Mononuclear cell (primary cell): ENCODE measurements around the gene CPLX3. TPM values are rescaled to one million over a fixed set of nuclear protein-coding genes. Genes with fewer than 3 reads are reported as not detected.

Experiments used
- H3K27me3 ChIP-seq: 2 replicates; pipeline ENCODE4 v1.6.0; 2011; ENCODE audit warnings: low read length, control low read depth; ENCODE audit not compliant: insufficient read depth
- H3K4me1 ChIP-seq: 2 replicates; pipeline ENCODE4 v1.5.1; 2011; ENCODE audit warnings: mild to moderate bottlenecking, low read length, control low read depth; ENCODE audit not compliant: insufficient read depth
- H3K4me3 ChIP-seq: 2 replicates; pipeline ENCODE4 v1.5.1; 2011; ENCODE audit warnings: mild to moderate bottlenecking, low read length, moderate library complexity
- H3K9me3 ChIP-seq: 2 replicates; pipeline ENCODE4 v1.5.1; 2011; ENCODE audit warnings: low read depth, mild to moderate bottlenecking, control low read depth, low read length
- total RNA-seq: library from RNA; depleted of rRNA; stranded (reverse); fragments of >200 nt; gene quantifications from one replicate; pipeline ENCODE4 v1.2.3, GENCODE V29; 2012

CPLX3 gene
- total RNA-seq, 1 donor = not detected

GRCh38 chr15:74872702-74873035 lies 46.2 kb downstream of the CPLX3 start:
- Histone ChIP-seq H3K4me1 (peaks cover 56% of the 10 kb centered on the region), H3K4me3 (peak overlapping the region; percentile 71), H3K9me3 (no peaks in the 10 kb centered on the region), H3K27me3 (no peaks in the 10 kb centered on the region)

GRCh38 chr15:74873036-74873755 lies 46.8 kb downstream of the CPLX3 start, which contains the start of gene SCAMP2:
TSS of gene SCAMP2 (minus strand) at chr15:74873365. CDS start at chr15:74873255, 110 bp downstream.
- Histone ChIP-seq H3K27me3 (no peaks in the 10 kb centered on the region), H3K4me1 (peaks cover 51% of the 10 kb centered on the region), H3K4me3 (peak within 1 kb of the TSS; percentile 71), H3K9me3 (no peaks in the 10 kb centered on the region)

DNA sequence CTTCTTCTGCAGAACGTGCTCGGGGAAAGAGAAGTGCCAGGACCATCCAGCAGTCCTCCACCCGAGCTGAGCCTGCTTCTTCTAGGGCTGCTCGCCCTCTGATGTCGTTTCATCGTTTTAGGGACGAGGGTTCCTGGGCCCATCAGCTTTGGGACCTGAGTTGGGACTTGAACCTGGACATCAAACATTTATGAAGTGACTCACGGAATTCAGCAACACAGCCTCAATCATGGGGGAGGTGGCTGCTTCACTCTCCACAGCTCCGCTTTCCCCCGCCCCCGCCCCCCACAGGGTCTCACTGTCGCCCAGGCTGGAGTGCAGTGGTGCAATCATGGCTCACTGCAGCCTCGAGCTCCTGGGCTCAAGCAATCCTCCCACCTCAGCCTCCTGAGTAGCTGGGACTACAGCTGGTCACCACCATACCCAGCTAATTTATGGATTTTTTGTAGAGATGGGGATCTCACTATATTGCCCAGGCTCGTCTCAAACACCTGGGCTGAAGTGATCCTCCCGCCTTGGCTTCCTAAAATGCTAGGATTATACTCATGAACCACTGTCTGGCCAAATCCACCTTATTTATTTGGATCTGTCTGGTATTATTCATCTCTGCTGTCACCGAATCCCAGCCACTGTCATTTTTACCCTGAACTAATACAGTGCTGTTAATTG lies 47.5 kb downstream of the CPLX3 start:
- Histone ChIP-seq H3K27me3 (no peaks in the 10 kb centered on the region), H3K4me1 (peaks cover 44% of the 10 kb centered on the region), H3K9me3 (no peaks in the 10 kb centered on the region), H3K4me3 (peak overlapping the region; percentile 71)

GRCh38 chr15:74878273-74878672 lies 51.8 kb downstream of the CPLX3 start:
- Histone ChIP-seq H3K9me3 (no peaks in the 10 kb centered on the region), H3K4me3 (no peak overlapping the region), H3K27me3 (no peaks in the 10 kb centered on the region), H3K4me1 (peaks cover 6% of the 10 kb centered on the region)

Other genes starting within 250 kb of the CPLX3 start
- 158 TPM for gene CLK3, start 210.8 kb upstream of the CPLX3 start, total RNA-seq
- gene EDC3, start 130.6 kb upstream of the CPLX3 start, total RNA-seq = 3.7 TPM
- not detected for gene CYP1A1, start 101.1 kb upstream of the CPLX3 start, total RNA-seq
- not detected for gene CYP1A2, start 77.8 kb upstream of the CPLX3 start, total RNA-seq
- gene CSK, start 44.5 kb upstream of the CPLX3 start, total RNA-seq = 84.8 TPM
- gene LMAN1L, start 13.8 kb upstream of the CPLX3 start, total RNA-seq = 0.21 TPM
- gene ULK3, start 16.5 kb downstream of the CPLX3 start, total RNA-seq = 25.6 TPM
- 31.3 TPM for gene SCAMP2, start 46.7 kb downstream of the CPLX3 start, total RNA-seq
- gene MPI, start 63.4 kb downstream of the CPLX3 start, total RNA-seq = 26.0 TPM
- 11.4 TPM for gene FAM219B, start 80.2 kb downstream of the CPLX3 start, total RNA-seq
- 39.1 TPM for gene COX5A, start 111.4 kb downstream of the CPLX3 start, total RNA-seq
- gene RPP25, start 130.1 kb downstream of the CPLX3 start, total RNA-seq = 0.31 TPM
- gene SCAMP5, start 168.9 kb downstream of the CPLX3 start, total RNA-seq = 2.2 TPM
- 17.4 TPM for gene PPCDC, start 197.0 kb downstream of the CPLX3 start, total RNA-seq